Measurements from ENCODE around the gene SHROOM3.

GRCh38 chr4:76502886-76503285, 67.9 kb downstream of the SHROOM3 start:
- TF ChIP-seq CTCF (IDR thresholded peaks at IDR 0.05) (no peak), EP300 (IDR thresholded peaks at IDR 0.05) (no peak), POLR2AphosphoS5 (IDR thresholded peaks at IDR 0.05) (no peak)
